ENCODE results near the gene MADCAM1. TPM values are rescaled to one million over a fixed set of nuclear protein-coding genes. Genes with fewer than 3 reads are reported as not detected.
A peak's percentile ranks its signal among the peaks of the same experiment; 100 is the strongest.

MADCAM1 gene
- total and polyA plus RNA-seq, 7 experiments from 2014 or later: 0.12 to 1.8 (median 0.61) TPM; not detected in 2

DNA sequence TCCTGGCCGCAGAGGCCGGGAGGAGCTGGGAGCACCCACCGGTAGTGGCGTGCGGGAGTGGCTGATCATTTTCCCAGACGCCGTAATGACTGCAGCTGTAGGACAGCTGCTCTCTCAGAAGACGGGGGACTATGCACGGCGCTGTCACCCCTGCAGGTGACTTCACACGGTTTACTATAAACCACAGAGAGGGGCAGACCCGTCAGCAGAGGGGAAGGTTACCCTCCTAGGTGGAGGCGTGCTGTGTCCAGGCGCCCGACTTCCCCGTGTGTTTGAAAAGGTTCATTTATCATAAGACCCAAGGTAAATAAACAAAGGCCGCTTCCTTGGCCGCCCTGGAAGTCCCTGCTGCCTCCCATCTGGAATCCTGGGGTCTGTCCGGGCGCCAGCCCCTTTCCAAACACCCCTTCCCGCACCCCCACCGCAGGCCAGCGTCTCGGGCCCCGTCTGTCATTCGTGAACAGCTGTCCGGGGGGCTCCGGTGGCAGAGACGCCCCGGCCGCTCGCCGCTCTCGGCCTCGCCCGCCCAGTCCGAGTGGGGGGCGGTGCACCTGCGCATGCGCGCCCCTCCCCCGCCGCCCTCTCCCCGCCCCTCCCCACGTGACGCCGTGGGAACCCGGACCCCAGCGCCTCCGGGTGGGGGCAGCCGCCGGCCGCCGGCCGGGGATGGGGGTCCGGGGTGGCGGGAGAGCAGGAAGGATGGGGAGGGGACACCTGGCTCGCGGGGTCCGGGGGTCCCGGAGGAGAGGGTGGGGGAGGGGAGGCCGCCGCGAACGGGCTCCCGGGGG, 36.4 kb upstream of the MADCAM1 start:
- POLR2A ChIA-PET: interaction anchor here (0.5 kb wide), 1 partner anchor 152 kb away, joined by 3 read pairs; no protein-coding TSS in a partner anchor
- ATAC-seq: no peak

GRCh38 chr19:460877-461720, 35.2 kb upstream of the MADCAM1 start, which contains the start of gene SHC2:
Gene SHC2 (minus strand): TSS chr19:461033. CDS start chr19:460996, 37 bp downstream.
- Histone ChIP-seq H3K36me3 (ENCODE audit: control insufficient read depth in 2 of 3, insufficient read depth in 3 of 3, low read length in 3 of 3) (no peaks in the 10 kb centered on the region), H3K4me3 (ENCODE audit: low read length) (no peak within 1 kb of the TSS), H3K27ac (ENCODE audit: low read depth, low read length) (no peak within 1 kb of the TSS), H3K4me1 (ENCODE audit: control insufficient read depth in 2 of 2, insufficient read depth in 2 of 2, low read length in 2 of 2) (no peaks in the 10 kb centered on the region), H3K9me3 (ENCODE audit: control insufficient read depth in 2 of 3, low read length in 3 of 3) (no peaks in the 10 kb centered on the region), H3K27me3 (ENCODE audit: control insufficient read depth in 2 of 2, insufficient read depth in 2 of 2, low read length in 2 of 2) (peaks cover 0 to 6% of the 10 kb centered on the region in 2 donors)
- ChIA-PET POLR2A (interaction anchor here (0.5 kb wide), 1 partner anchor 29 kb away, joined by 4 read pairs; no protein-coding TSS in a partner anchor), CTCF (no interaction called here)
- intact Hi-C loops (cut with micrococcal nuclease): no loop called here
- H3K4me1 Mint-ChIP-seq: peaks cover 0 to 9% (median 5%) of the 10 kb centered on the region in 7 donors
- DNase-seq: no peak
- H3K9me3 Mint-ChIP-seq: peaks cover 0 to 6% (median 0%) of the 10 kb centered on the region in 11 donors
- peak within 1 kb of the TSS in 3 of 9 donors; percentile 22 to 72 (median 48) for H3K27ac Mint-ChIP-seq
- ATAC-seq: no peak
- peaks cover 7 to 23% (median 14%) of the 10 kb centered on the region in 5 donors for H3K27me3 Mint-ChIP-seq
- H3K4me3 Mint-ChIP-seq: peak within 1 kb of the TSS in 9 of 10 donors; percentile 69 to 87 (median 79)
- H3K36me3 Mint-ChIP-seq: no peaks in the 10 kb centered on the region

More for the DNA sequence above, 36.4 kb upstream of the MADCAM1 start:
- CTCF ChIA-PET: no interaction called here
- peaks cover 7 to 23% (median 14%) of the 10 kb centered on the region in 5 donors for H3K27me3 Mint-ChIP-seq
- H3K4me3 ChIP-seq (ENCODE audit: low read length): no peak overlapping the region
- H3K36me3 ChIP-seq (ENCODE audit: control insufficient read depth in 2 of 3, insufficient read depth in 3 of 3, low read length in 3 of 3): no peaks in the 10 kb centered on the region
- no peaks in the 10 kb centered on the region for H3K9me3 ChIP-seq (ENCODE audit: control insufficient read depth in 2 of 3, low read length in 3 of 3)
- no peaks in the 10 kb centered on the region for H3K4me1 ChIP-seq (ENCODE audit: control insufficient read depth in 2 of 2, insufficient read depth in 2 of 2, low read length in 2 of 2)
- intact Hi-C loops (cut with micrococcal nuclease): no loop called here
- H3K27ac Mint-ChIP-seq: peak overlapping the region in 2 of 9 donors; percentile 24 to 72
- H3K36me3 Mint-ChIP-seq: no peaks in the 10 kb centered on the region
- peak overlapping the region in 9 of 10 donors; percentile 69 to 85 (median 79) for H3K4me3 Mint-ChIP-seq
- peaks cover 0 to 6% of the 10 kb centered on the region in 2 donors for H3K27me3 ChIP-seq (ENCODE audit: control insufficient read depth in 2 of 2, insufficient read depth in 2 of 2, low read length in 2 of 2)
- no peak overlapping the region for H3K27ac ChIP-seq (ENCODE audit: low read depth, low read length)
- peaks cover 0 to 4% (median 0%) of the 10 kb centered on the region in 11 donors for H3K9me3 Mint-ChIP-seq
- H3K4me1 Mint-ChIP-seq: peaks cover 0 to 9% (median 5%) of the 10 kb centered on the region in 7 donors
- peak in 4 of 9 donors; percentile 4 to 23 (median 18) for DNase-seq

DNA sequence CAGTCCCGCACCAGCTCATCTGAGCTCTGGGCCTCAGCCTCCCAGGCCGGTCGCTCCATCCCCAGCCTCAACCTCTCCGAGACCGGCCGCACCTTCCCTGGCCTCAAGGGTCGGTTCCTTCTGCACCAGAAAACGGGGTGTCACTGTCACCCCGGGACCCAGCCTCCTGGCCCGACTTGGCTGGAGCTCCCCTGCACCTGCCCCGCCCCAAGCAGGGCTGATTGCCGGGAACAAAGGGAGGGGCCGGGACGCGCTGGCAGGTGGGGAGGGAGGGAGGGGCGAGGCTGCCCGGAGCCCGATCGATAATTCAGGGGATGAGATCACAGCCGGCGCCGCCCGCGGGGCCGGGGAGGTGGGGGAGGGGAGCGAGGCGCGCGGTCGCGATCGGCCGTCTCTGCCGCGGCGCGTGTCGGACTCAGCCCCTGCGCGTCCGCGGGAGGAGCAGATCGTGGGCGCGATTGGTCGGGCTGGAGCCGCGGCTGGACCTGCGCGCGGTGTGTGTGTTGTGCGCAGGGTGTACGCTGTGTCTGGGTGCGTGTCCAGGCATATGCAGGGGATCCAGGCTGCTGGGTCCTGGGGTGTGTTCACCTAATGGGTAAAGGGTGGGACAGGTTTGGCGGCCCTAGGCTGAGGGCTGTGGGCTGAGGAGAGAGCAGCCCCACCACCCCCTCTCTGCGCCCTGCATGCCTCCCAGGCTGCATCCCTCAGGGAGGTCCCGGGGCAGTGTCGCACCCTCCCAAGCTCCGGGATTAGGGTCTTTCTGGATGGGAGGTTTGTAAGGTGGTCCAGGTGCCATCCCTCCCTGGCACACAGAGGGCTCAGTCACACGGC, 34.4 kb upstream of the MADCAM1 start:
- peaks cover 0 to 6% of the 10 kb centered on the region in 2 donors for H3K27me3 ChIP-seq (ENCODE audit: control insufficient read depth in 2 of 2, insufficient read depth in 2 of 2, low read length in 2 of 2)
- Mint-ChIP-seq H3K9me3 (peaks cover 0 to 8% (median 0%) of the 10 kb centered on the region in 11 donors), H3K4me1 (peaks cover 0 to 9% (median 5%) of the 10 kb centered on the region in 7 donors), H3K27ac (peak overlapping the region in 2 of 9 donors; percentile 22 to 48), H3K4me3 (peak overlapping the region in 9 of 10 donors; percentile 48 to 87 (median 68)), H3K27me3 (peaks cover 7 to 22% (median 14%) of the 10 kb centered on the region in 5 donors), H3K36me3 (no peaks in the 10 kb centered on the region)
- H3K9me3 ChIP-seq (ENCODE audit: control insufficient read depth in 2 of 3, low read length in 3 of 3): no peaks in the 10 kb centered on the region
- intact Hi-C loops (cut with micrococcal nuclease): no loop called here
- H3K4me1 ChIP-seq (ENCODE audit: control insufficient read depth in 2 of 2, insufficient read depth in 2 of 2, low read length in 2 of 2): no peaks in the 10 kb centered on the region
- ATAC-seq (no peak), DNase-seq (peak in 1 of 9 donors; percentile 8)
- CTCF ChIA-PET: no interaction called here
- H3K27ac ChIP-seq (ENCODE audit: low read depth, low read length): no peak overlapping the region
- H3K4me3 ChIP-seq (ENCODE audit: low read length): no peak overlapping the region
- POLR2A ChIA-PET: interaction anchor here (0.5 to 0.9 kb wide), 2 partner anchors 28 to 45 kb away, joined by 3 to 4 read pairs; no protein-coding TSS in a partner anchor
- H3K36me3 ChIP-seq (ENCODE audit: control insufficient read depth in 2 of 3, insufficient read depth in 3 of 3, low read length in 3 of 3): no peaks in the 10 kb centered on the region

- POLR2A ChIA-PET: no interaction called here
- H3K4me1 Mint-ChIP-seq: peaks cover 0 to 9% (median 5%) of the 10 kb centered on the region in 7 donors
- ATAC-seq (no peak), DNase-seq (no peak)
- no peaks in the 10 kb centered on the region for H3K36me3 ChIP-seq (ENCODE audit: control insufficient read depth in 2 of 3, insufficient read depth in 3 of 3, low read length in 3 of 3)
- no peak overlapping the region for H3K27ac Mint-ChIP-seq
- H3K27ac ChIP-seq (ENCODE audit: low read depth, low read length): no peak overlapping the region
- peaks cover 0 to 11% (median 0%) of the 10 kb centered on the region in 11 donors for H3K9me3 Mint-ChIP-seq
- H3K4me3 ChIP-seq (ENCODE audit: low read length): no peak overlapping the region
- peaks cover 0 to 6% of the 10 kb centered on the region in 2 donors for H3K27me3 ChIP-seq (ENCODE audit: control insufficient read depth in 2 of 2, insufficient read depth in 2 of 2, low read length in 2 of 2)
- no peaks in the 10 kb centered on the region for H3K36me3 Mint-ChIP-seq
- CTCF ChIA-PET: no interaction called here
- no peak overlapping the region for H3K4me3 Mint-ChIP-seq
- intact Hi-C loops (cut with micrococcal nuclease): no loop called here
- H3K27me3 Mint-ChIP-seq: peaks cover 7 to 22% (median 13%) of the 10 kb centered on the region in 5 donors
- no peaks in the 10 kb centered on the region for H3K4me1 ChIP-seq (ENCODE audit: control insufficient read depth in 2 of 2, insufficient read depth in 2 of 2, low read length in 2 of 2)
- H3K9me3 ChIP-seq (ENCODE audit: control insufficient read depth in 2 of 3, low read length in 3 of 3): no peaks in the 10 kb centered on the region
These were observed 32.6 kb upstream of the MADCAM1 start for GRCh38 chr19:463483-464207.

DNA sequence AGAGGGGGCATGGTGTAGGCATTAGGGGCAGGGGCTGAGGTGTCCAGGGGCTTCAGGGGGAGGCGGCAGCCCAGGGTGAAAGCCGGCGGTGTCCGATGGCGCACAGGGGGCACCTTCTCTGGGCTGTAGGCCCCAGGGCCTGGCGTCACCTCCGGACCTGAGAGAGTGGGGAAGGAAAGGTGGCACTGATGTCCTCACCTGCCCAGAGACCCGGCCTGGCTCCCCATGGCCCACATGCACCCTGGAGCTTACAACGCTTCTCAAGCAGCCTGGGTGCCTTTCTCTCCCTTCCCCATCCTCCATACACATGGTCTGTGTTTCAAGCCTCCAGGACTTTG, 32.1 kb upstream of the MADCAM1 start:
- Mint-ChIP-seq H3K27ac (no peak overlapping the region), H3K4me1 (peaks cover 0 to 9% (median 5%) of the 10 kb centered on the region in 7 donors), H3K36me3 (no peaks in the 10 kb centered on the region), H3K9me3 (peaks cover 0 to 11% (median 0%) of the 10 kb centered on the region in 11 donors), H3K27me3 (peaks cover 7 to 22% (median 13%) of the 10 kb centered on the region in 5 donors), H3K4me3 (no peak overlapping the region)
- no peaks in the 10 kb centered on the region for H3K4me1 ChIP-seq (ENCODE audit: control insufficient read depth in 2 of 2, insufficient read depth in 2 of 2, low read length in 2 of 2)
- no peak overlapping the region for H3K4me3 ChIP-seq (ENCODE audit: low read length)
- H3K27ac ChIP-seq (ENCODE audit: low read depth, low read length): no peak overlapping the region
- H3K36me3 ChIP-seq (ENCODE audit: control insufficient read depth in 2 of 3, insufficient read depth in 3 of 3, low read length in 3 of 3): no peaks in the 10 kb centered on the region
- no peak for ATAC-seq
- H3K27me3 ChIP-seq (ENCODE audit: control insufficient read depth in 2 of 2, insufficient read depth in 2 of 2, low read length in 2 of 2): peaks cover 0 to 6% of the 10 kb centered on the region in 2 donors
- ChIA-PET CTCF (no interaction called here), POLR2A (no interaction called here)
- H3K9me3 ChIP-seq (ENCODE audit: control insufficient read depth in 2 of 3, low read length in 3 of 3): no peaks in the 10 kb centered on the region
- no peak for DNase-seq
- intact Hi-C loops (cut with micrococcal nuclease): no loop called here
